AG04450 (cell line): ENCODE results near the gene ANKRD37. TPM values are rescaled to one million over a fixed set of nuclear protein-coding genes. Genes with fewer than 3 reads are reported as not detected.

Source experiments
- CTCF ChIA-PET: fragments of 300-600, 350-600 bp; formaldehyde crosslinking; extraction: SDS; loops from one replicate; lab custom pipeline; 2022; ENCODE audit warnings: antibody characterized with exemption, inconsistent platforms; lab: Charles Lee
- POLR2A ChIA-PET: fragments of 350-600 bp; formaldehyde crosslinking; extraction: SDS; loops from one replicate; lab custom pipeline; 2021; ENCODE audit warnings: antibody characterized with exemption, inconsistent platforms; lab: Yijun Ruan, JAX
- DNase-seq: peaks from one replicate; pipeline ENCODE4 v3.0.0-alpha.2; 2011; ENCODE audit warnings: low read depth, low spot score
- H3K27ac ChIP-seq: one replicate; pipeline ENCODE4 v1.5.1; 2012; ENCODE audit warnings: low read depth, low read length, control low read depth
- H3K27me3 ChIP-seq: one replicate; pipeline ENCODE4 v1.6.0; 2012; ENCODE audit warnings: low read length; ENCODE audit not compliant: control insufficient read depth, insufficient read depth
- H3K4me3 ChIP-seq: 2 replicates; pipeline ENCODE4 v1.5.1; 2011; ENCODE audit warnings: mild to moderate bottlenecking, low read depth, low read length, control low read depth
- H3K9me3 ChIP-seq: 2 replicates; pipeline ENCODE4 v1.5.1; 2012; ENCODE audit warnings: low read length; ENCODE audit not compliant: control insufficient read depth, insufficient read depth
- CTCF ChIP-seq: IDR thresholded peaks from 2 replicates; pipeline ENCODE4 v1.5.1; 2011; ENCODE audit warnings: low read depth, low read length, control low read depth, inconsistent platforms
- polyA plus RNA-seq: library from polyadenylated mRNA; depleted of rRNA; stranded (reverse); fragments of >200 nt; gene quantifications from 2 replicates; pipeline ENCODE4 v1.2.3, GENCODE V29; 2011

The ANKRD37 gene
- polyA plus RNA-seq, 1 experiment: 3.6 TPM

- no peaks in the 10 kb centered on the region for H3K9me3 ChIP-seq
- H3K27me3 ChIP-seq: no peaks in the 10 kb centered on the region
- H3K4me3 ChIP-seq: no peak overlapping the region
- no peak for TF ChIP-seq CTCF
- ChIA-PET POLR2A (no interaction called here), CTCF (interaction anchor here (0.6 kb wide), 1 partner anchor 236 kb away, joined by 3 read pairs; no protein-coding TSS in a partner anchor)
- no peak for DNase-seq
- no peak overlapping the region for H3K27ac ChIP-seq
These were observed 26.2 kb upstream of the ANKRD37 start for GRCh38 chr4:185370268-185370949.

GRCh38 chr4:185371702-185372101 is 24.9 kb upstream of the ANKRD37 start:
- POLR2A ChIA-PET: no interaction called here
- TF ChIP-seq CTCF: no peak
- Histone ChIP-seq H3K27ac (no peak overlapping the region), H3K4me3 (no peak overlapping the region), H3K9me3 (no peaks in the 10 kb centered on the region), H3K27me3 (no peaks in the 10 kb centered on the region)
- DNase-seq: no peak
- CTCF ChIA-PET: no interaction called here

- no peak for TF ChIP-seq CTCF
- no peaks in the 10 kb centered on the region for H3K9me3 ChIP-seq
- H3K27me3 ChIP-seq: no peaks in the 10 kb centered on the region
- CTCF ChIA-PET: interaction anchor here (0.6 kb wide), 1 partner anchor 162 kb away, joined by 5 read pairs; the partner anchor contains the start of gene PDLIM3
- H3K27ac ChIP-seq: no peak overlapping the region
- POLR2A ChIA-PET: no interaction called here
- no peak overlapping the region for H3K4me3 ChIP-seq
- DNase-seq: no peak
These were observed 22.6 kb upstream of the ANKRD37 start for GRCh38 chr4:185374027-185374426.

- TF ChIP-seq CTCF: no peak
- H3K27ac ChIP-seq: no peak overlapping the region
- no peaks in the 10 kb centered on the region for H3K9me3 ChIP-seq
- no peak overlapping the region for H3K4me3 ChIP-seq
- no peaks in the 10 kb centered on the region for H3K27me3 ChIP-seq
- ChIA-PET POLR2A (no interaction called here), CTCF (interaction anchor here (0.6 kb wide), 1 partner anchor 161 kb away, joined by 5 read pairs; the partner anchor contains the start of gene PDLIM3)
- DNase-seq: no peak
These were observed 22.1 kb upstream of the ANKRD37 start for GRCh38 chr4:185374573-185374972.

- H3K27ac ChIP-seq: no peak overlapping the region
- POLR2A ChIA-PET: no interaction called here
- no peaks in the 10 kb centered on the region for H3K9me3 ChIP-seq
- TF ChIP-seq CTCF: no peak
- DNase-seq: no peak
- CTCF ChIA-PET: no interaction called here
- H3K27me3 ChIP-seq: no peaks in the 10 kb centered on the region
- no peak overlapping the region for H3K4me3 ChIP-seq
These were observed 18.4 kb upstream of the ANKRD37 start for GRCh38 chr4:185378264-185378663.
